Naive thymus-derived CD4-positive, alpha-beta T cell (primary cell): ENCODE data around the gene FHL3. TPM values are rescaled to one million over a fixed set of nuclear protein-coding genes. Genes with fewer than 3 reads are reported as not detected.

Experiments
- ATAC-seq: fragments of 150-1000 bp; cut with Tn5 transposase; 2 replicates; pipeline ENCODE4 v1.10.0; 2021; ENCODE audit warnings: mild to moderate bottlenecking, moderate library complexity
- CTCF ChIA-PET: fragments of 350-600 bp; sonication (Branson Sonifier 250); formaldehyde crosslinking; loops from one replicate; lab custom pipeline; 2021; ENCODE audit warnings: antibody characterized with exemption; lab: Charles Lee
- POLR2A ChIA-PET: fragments of 350-600 bp; sonication (Branson Sonifier 250); formaldehyde crosslinking; loops from one replicate; lab custom pipeline; 2021; ENCODE audit warnings: antibody characterized with exemption, inconsistent platforms; lab: Charles Lee
- DNase-seq, 9 donors: peaks; one replicate each; pipeline versions ENCODE4 v3.0.0 to v3.0.0-alpha.2; 2020 to 2022; ENCODE audit warnings: mixed read lengths in 1 of 9
- H3K27ac ChIP-seq: one replicate; pipeline ENCODE4 v1.7.0; 2013; ENCODE audit warnings: mild to moderate bottlenecking, low read depth, low read length, moderate library complexity
- H3K27me3 ChIP-seq, 2 donors: one replicate each; pipeline ENCODE4 v1.7.0; 2013; ENCODE audit warnings: low read length in 2 of 2, mild to moderate bottlenecking in 2 of 2, moderate library complexity in 2 of 2; ENCODE audit not compliant: control insufficient read depth in 2 of 2, insufficient read depth in 2 of 2
- H3K36me3 ChIP-seq, 3 experiments: 1 replicate in 2 of 3; 2 replicates in 1 of 3; pipeline ENCODE4 v1.7.0; 2013; ENCODE audit warnings: low read length in 3 of 3, mild to moderate bottlenecking in 3 of 3, moderate library complexity in 1 of 3; ENCODE audit not compliant: insufficient read depth in 3 of 3, control insufficient read depth in 2 of 3
- H3K4me1 ChIP-seq, 2 donors: one replicate each; pipeline ENCODE4 v1.7.0; 2013; ENCODE audit warnings: low read length in 2 of 2, mild to moderate bottlenecking in 2 of 2, moderate library complexity in 1 of 2; ENCODE audit not compliant: control insufficient read depth in 2 of 2, insufficient read depth in 2 of 2
- H3K4me3 ChIP-seq: 2 replicates; pipeline ENCODE4 v1.7.0; 2013; ENCODE audit warnings: mild to moderate bottlenecking, low read length
- H3K9me3 ChIP-seq, 3 experiments: 1 replicate in 2 of 3; 2 replicates in 1 of 3; pipeline ENCODE4 v1.7.0; 2013; ENCODE audit warnings: low read length in 3 of 3; ENCODE audit not compliant: control insufficient read depth in 2 of 3
- H3K27ac Mint-ChIP-seq, 9 donors: one replicate each; pipeline ENCODE4 v1.8.0; 2020 to 2022; ENCODE audit warnings: mixed read lengths in 9 of 9, mild to moderate bottlenecking in 8 of 9, moderate library complexity in 5 of 9, inconsistent platforms in 2 of 9
- H3K27me3 Mint-ChIP-seq, 5 donors: one replicate each; pipeline ENCODE4 v1.8.0; 2021 to 2022; ENCODE audit warnings: mixed read lengths in 5 of 5, mild to moderate bottlenecking in 1 of 5
- H3K36me3 Mint-ChIP-seq, 5 donors: one replicate each; pipeline ENCODE4 v1.8.0; 2020 to 2022; ENCODE audit warnings: mixed read lengths in 5 of 5, mild to moderate bottlenecking in 3 of 5, inconsistent platforms in 1 of 5
- H3K4me1 Mint-ChIP-seq, 7 donors: one replicate each; pipeline ENCODE4 v1.8.0; 2020 to 2022; ENCODE audit warnings: mixed read lengths in 7 of 7, mild to moderate bottlenecking in 3 of 7, inconsistent platforms in 1 of 7
- H3K4me3 Mint-ChIP-seq, 10 donors: one replicate each; pipeline ENCODE4 v1.8.0; 2020 to 2022; ENCODE audit warnings: mild to moderate bottlenecking in 10 of 10, mixed read lengths in 10 of 10, moderate library complexity in 6 of 10, inconsistent platforms in 2 of 10
- H3K9me3 Mint-ChIP-seq, 11 donors: one replicate each; pipeline ENCODE4 v1.8.0; 2020 to 2022; ENCODE audit warnings: mixed read lengths in 11 of 11, mild to moderate bottlenecking in 4 of 11, inconsistent platforms in 1 of 11, moderate library complexity in 1 of 11
- intact Hi-C, 2 donors: fragments of 100-400 bp; cut with micrococcal nuclease; formaldehyde crosslinking; loops; one replicate each; pipeline ENCODE4 v1.15.1; 2023
- polyA plus RNA-seq, 2 donors: library from polyadenylated mRNA; unstranded; fragments of 300-500 nt; fragmentation: Illumina TruSeq; gene quantifications; one replicate each; pipeline ENCODE4 v1.2.3, GENCODE V29; 2021
- total RNA-seq, 6 experiments: library from RNA in 5 of 6; stranded (reverse) in 5 of 6; gene quantifications; 1 replicate in 5 of 6; 2 replicates in 1 of 6; pipeline ENCODE4 v1.2.3 and lab custom pipeline; 2021 to 2026

FHL3 gene
- total and polyA plus RNA-seq, 7 experiments from 2014 or later: 2.9 to 19.0 (median 8.6) TPM

DNA sequence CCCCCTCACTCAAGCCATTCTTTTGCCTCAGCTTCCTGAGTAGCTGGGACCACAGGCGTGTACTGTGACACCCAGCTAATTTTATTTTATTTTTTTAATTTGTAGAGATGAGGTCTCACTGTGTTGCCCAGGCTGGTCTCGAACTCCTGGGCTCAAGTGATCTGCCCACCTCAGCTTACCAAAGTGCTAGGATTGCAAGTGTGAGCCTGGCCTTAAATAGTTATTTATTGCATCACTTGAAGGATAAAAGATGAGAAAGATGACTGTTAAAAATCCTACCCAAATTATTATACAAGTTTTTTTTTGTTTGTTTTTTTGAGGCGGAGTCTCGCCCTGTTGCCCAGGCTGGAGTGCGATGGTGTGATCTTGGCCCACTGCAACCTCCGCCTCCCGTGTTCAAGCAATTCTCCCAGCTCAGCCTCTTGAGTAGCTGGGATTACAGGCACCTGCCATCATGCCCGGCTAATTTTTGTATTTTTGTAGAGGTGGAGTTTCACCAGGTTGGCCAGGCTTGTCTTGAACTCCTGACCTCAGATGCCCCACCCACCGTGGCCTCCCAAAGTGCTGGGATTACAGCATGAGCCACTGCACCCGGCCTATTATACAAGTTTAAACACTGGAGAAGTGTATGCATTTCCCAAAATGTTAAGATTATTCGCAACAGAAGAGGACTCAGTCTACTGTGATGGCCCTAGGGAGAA is 9.6 kb upstream of the FHL3 start:
- H3K4me1 Mint-ChIP-seq: peaks cover 20 to 62% (median 40%) of the 10 kb centered on the region in 7 donors
- POLR2A ChIA-PET: interaction anchor here (0.6 to 0.8 kb wide), 2 partner anchors 15 to 26 kb away, joined by 3 to 4 read pairs; no protein-coding TSS in a partner anchor

GRCh38 chr1:38014171-38014570 is 8.9 kb upstream of the FHL3 start:
- Mint-ChIP-seq H3K4me1 (peaks cover 27 to 69% (median 43%) of the 10 kb centered on the region in 7 donors), H3K9me3 (no peaks in the 10 kb centered on the region), H3K4me3 (peak overlapping the region in 9 of 10 donors; percentile 42 to 99 (median 99)), H3K27me3 (no peaks in the 10 kb centered on the region), H3K36me3 (peaks cover 5 to 18% (median 8%) of the 10 kb centered on the region in 5 donors), H3K27ac (peak overlapping the region in 2 of 9 donors; percentile 36 to 98)
- intact Hi-C loops: loop anchor here in 1 of 2 donors (5.0 to 10.0 kb wide), 3 partner anchors 417 to 1871 kb away; partner anchors contain the start of genes GNL2, TRIT1 and ZC3H12A
- no peaks in the 10 kb centered on the region for H3K27me3 ChIP-seq
- H3K36me3 ChIP-seq: peaks cover 4 to 25% (median 7%) of the 10 kb centered on the region in 3 experiments
- H3K27ac ChIP-seq: no peak overlapping the region
- ATAC-seq: no peak
- ChIA-PET CTCF (interaction anchor here (0.8 to 1.3 kb wide), 2 partner anchors 23 to 25 kb away, joined by 3 to 4 read pairs; no protein-coding TSS in a partner anchor), POLR2A (interaction anchor here (0.6 to 2.0 kb wide), 3 partner anchors 9 to 26 kb away, joined by 3 to 7 read pairs (median 4); no protein-coding TSS in a partner anchor)
- peaks cover 10 to 14% of the 10 kb centered on the region in 2 donors for H3K4me1 ChIP-seq
- no peak for DNase-seq
- H3K4me3 ChIP-seq: no peak overlapping the region
- no peaks in the 10 kb centered on the region for H3K9me3 ChIP-seq

More for the DNA sequence above, 9.6 kb upstream of the FHL3 start:
- Histone ChIP-seq H3K36me3 (peaks cover 7 to 29% (median 8%) of the 10 kb centered on the region in 3 experiments), H3K4me3 (no peak overlapping the region), H3K9me3 (no peaks in the 10 kb centered on the region), H3K27ac (no peak overlapping the region), H3K27me3 (no peaks in the 10 kb centered on the region), H3K4me1 (peaks cover 10 to 14% of the 10 kb centered on the region in 2 donors)
- ATAC-seq (no peak), DNase-seq (no peak)
- Mint-ChIP-seq H3K36me3 (peaks cover 7 to 21% (median 9%) of the 10 kb centered on the region in 5 donors), H3K9me3 (no peaks in the 10 kb centered on the region), H3K27me3 (no peaks in the 10 kb centered on the region), H3K27ac (peak overlapping the region in 1 of 9 donors; percentile 19), H3K4me3 (peak overlapping the region in 1 of 10 donors; percentile 99)
- CTCF ChIA-PET: interaction anchor here (0.5 to 1.3 kb wide), 3 partner anchors 13 to 25 kb away, joined by 3 to 4 read pairs (median 4); no protein-coding TSS in a partner anchor
- intact Hi-C loops: loop anchor here in 1 of 2 donors (5.0 to 10.0 kb wide), 3 partner anchors 418 to 1870 kb away; partner anchors contain the start of genes GNL2, TRIT1 and ZC3H12A

DNA sequence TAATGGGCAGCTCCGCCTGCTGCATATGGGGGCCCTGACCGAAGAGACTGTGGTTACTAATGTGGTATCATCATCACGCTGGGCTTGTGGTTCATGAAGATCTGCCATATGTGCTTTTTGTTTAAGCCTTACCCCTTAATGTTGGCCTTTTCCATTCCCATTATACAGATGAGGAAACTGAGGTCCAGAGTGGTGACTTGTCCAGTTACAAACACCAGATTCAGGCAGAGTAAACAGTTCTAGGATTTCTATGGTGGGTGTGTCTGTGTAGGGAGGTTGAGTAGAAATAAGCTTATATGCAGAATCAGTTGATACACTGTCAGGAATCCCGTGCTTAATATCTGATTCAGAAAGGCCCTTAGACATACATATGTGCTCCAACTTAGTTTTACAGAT is 7.9 kb upstream of the FHL3 start:
- peak overlapping the region; percentile 87 for H3K27ac ChIP-seq
- ChIA-PET POLR2A (interaction anchor here (0.6 to 3.5 kb wide), 5 partner anchors 10 to 30 kb away, joined by 3 to 24 read pairs (median 7); partner anchors contain the start of gene SF3A3), CTCF (interaction anchor here (0.7 kb wide), 1 partner anchor 24 kb away, joined by 3 read pairs; the partner anchor contains the start of gene SF3A3)
- H3K27me3 ChIP-seq: no peaks in the 10 kb centered on the region
- no peaks in the 10 kb centered on the region for H3K9me3 Mint-ChIP-seq
- H3K27me3 Mint-ChIP-seq: no peaks in the 10 kb centered on the region
- H3K4me1 ChIP-seq: peaks cover 10 to 14% of the 10 kb centered on the region in 2 donors
- ATAC-seq (no peak), DNase-seq (no peak)
- intact Hi-C loops: loop anchor here in 1 of 2 donors (2.0 to 10.0 kb wide), 5 partner anchors 66 to 1872 kb away; partner anchors contain the start of genes GNL2, INPP5B, TRIT1 and ZC3H12A
- H3K27ac Mint-ChIP-seq: peak overlapping the region; percentile 95 to 99 (median 97)
- peaks cover 0 to 10% (median 3%) of the 10 kb centered on the region in 5 donors for H3K36me3 Mint-ChIP-seq
- H3K4me3 ChIP-seq: peak overlapping the region; percentile 84
- H3K4me3 Mint-ChIP-seq: peak overlapping the region; percentile 96 to 99 (median 99)
- no peaks in the 10 kb centered on the region for H3K9me3 ChIP-seq
- peaks cover 4 to 19% (median 7%) of the 10 kb centered on the region in 3 experiments for H3K36me3 ChIP-seq
- H3K4me1 Mint-ChIP-seq: peaks cover 25 to 70% (median 47%) of the 10 kb centered on the region in 7 donors

- H3K27me3 Mint-ChIP-seq: no peaks in the 10 kb centered on the region
- Histone ChIP-seq H3K36me3 (peaks cover 4 to 13% (median 7%) of the 10 kb centered on the region in 3 experiments), H3K27me3 (no peaks in the 10 kb centered on the region), H3K4me3 (peak within 1 kb of the TSS; percentile 84), H3K27ac (peak within 1 kb of the TSS; percentile 87), H3K4me1 (peaks cover 10 to 14% of the 10 kb centered on the region in 2 donors), H3K9me3 (no peaks in the 10 kb centered on the region)
- H3K4me3 Mint-ChIP-seq: peak within 1 kb of the TSS; percentile 96 to 99 (median 99)
- intact Hi-C loops: loop anchor here (1.0 to 10.0 kb wide), 12 partner anchors 22 to 1872 kb away; partner anchors contain the start of genes SF3A3 (in 2 of the 2), CDCA8 (in 1 of the 2), GNL2 (in 1 of the 2) and INPP5B (in 1 of the 2)
- CTCF ChIA-PET: interaction anchor here (0.7 to 1.2 kb wide), 3 partner anchors 22 to 29 kb away, joined by 3 to 9 read pairs (median 3); partner anchors contain the start of gene SF3A3
- peaks cover 0 to 8% (median 2%) of the 10 kb centered on the region in 5 donors for H3K36me3 Mint-ChIP-seq
- POLR2A ChIA-PET: interaction anchor here (0.5 to 3.5 kb wide), 7 partner anchors 9 to 860 kb away, joined by 3 to 24 read pairs (median 6); partner anchors contain the start of gene SF3A3
- ATAC-seq (peak; percentile 97), DNase-seq (peak; percentile 63 to 95 (median 93))
- peak within 1 kb of the TSS; percentile 95 to 99 (median 97) for H3K27ac Mint-ChIP-seq
- no peaks in the 10 kb centered on the region for H3K9me3 Mint-ChIP-seq
- peaks cover 25 to 70% (median 47%) of the 10 kb centered on the region in 7 donors for H3K4me1 Mint-ChIP-seq
Observed at GRCh38 chr1:38012363-38013226, 7.3 kb upstream of the FHL3 start, which contains the start of gene UTP11. TSS of gene UTP11 (plus strand) at chr1:38012734. CDS start at chr1:38012803, 69 bp downstream.

- DNase-seq: no peak
Observed at GRCh38 chr1:38009841-38010180, 4.5 kb upstream of the FHL3 start.

More at GRCh38 chr1:38009841-38010180, 4.5 kb upstream of the FHL3 start:
- intact Hi-C loops: loop anchor here (5.0 to 10.0 kb wide), 4 partner anchors 413 to 1875 kb away; partner anchors contain the start of genes GNL2 (in 1 of the 2), TRIT1 (in 1 of the 2) and ZC3H12A (in 1 of the 2)
- no peaks in the 10 kb centered on the region for H3K9me3 Mint-ChIP-seq
- CTCF ChIA-PET: interaction anchor here (0.7 to 2.9 kb wide), 2 partner anchors 19 to 797 kb away, joined by 3 to 14 read pairs; partner anchors contain the start of gene SF3A3
- H3K4me1 ChIP-seq: peaks cover 10 to 14% of the 10 kb centered on the region in 2 donors
- H3K36me3 ChIP-seq: no peaks in the 10 kb centered on the region
- H3K27ac Mint-ChIP-seq: peak overlapping the region in 6 of 9 donors; percentile 8 to 98 (median 83)
- no peak overlapping the region for H3K4me3 ChIP-seq
- H3K36me3 Mint-ChIP-seq: peaks cover 0 to 7% (median 0%) of the 10 kb centered on the region in 5 donors
- no peaks in the 10 kb centered on the region for H3K27me3 Mint-ChIP-seq
- no peaks in the 10 kb centered on the region for H3K27me3 ChIP-seq
- POLR2A ChIA-PET: interaction anchor here (1.5 to 3.5 kb wide), 2 partner anchors 14 to 19 kb away, joined by 3 to 24 read pairs; partner anchors contain the start of gene SF3A3
- H3K9me3 ChIP-seq: no peaks in the 10 kb centered on the region
- peaks cover 25 to 55% (median 41%) of the 10 kb centered on the region in 7 donors for H3K4me1 Mint-ChIP-seq
- H3K4me3 Mint-ChIP-seq: no peak overlapping the region
- H3K27ac ChIP-seq: no peak overlapping the region
- no peak for ATAC-seq
